Kidney epithelial cell (primary cell): ENCODE results near the gene TBX4. TPM values are rescaled to one million over a fixed set of nuclear protein-coding genes. Genes with fewer than 3 reads are reported as not detected.

Experiments
- DNase-seq: peaks from one replicate; pipeline ENCODE4 v3.0.0-alpha.2; 2010; ENCODE audit warnings: low read depth
- H3K27me3 ChIP-seq: 2 replicates; pipeline ENCODE4 v1.6.0; 2011; ENCODE audit warnings: low read length; ENCODE audit not compliant: control insufficient read depth, insufficient read depth
- H3K36me3 ChIP-seq: 2 replicates; pipeline ENCODE4 v1.5.1; 2011; ENCODE audit warnings: low read length; ENCODE audit not compliant: control insufficient read depth, insufficient read depth
- H3K4me3 ChIP-seq: 2 replicates; pipeline ENCODE4 v1.5.1; 2011; ENCODE audit warnings: low read depth, mild to moderate bottlenecking, control low read depth, low read length
- total RNA-seq: library from RNA; depleted of rRNA; stranded (reverse); fragments of >200 nt; gene quantifications from 2 replicates; pipeline ENCODE4 v1.2.3, GENCODE V29; 2015
- TF ChIP-seq, protein P1 (sequence below): IDR thresholded peaks from 2 replicates; pipeline ENCODE4 v1.5.1; 2011; ENCODE audit warnings: mild to moderate bottlenecking, moderate library complexity, low read length, control low read depth, inconsistent platforms; ENCODE audit not compliant: insufficient read depth, poor library complexity, severe bottlenecking

Gene TBX4
- total RNA-seq, 1 donor from 2014 or later, result not detected

DNA sequence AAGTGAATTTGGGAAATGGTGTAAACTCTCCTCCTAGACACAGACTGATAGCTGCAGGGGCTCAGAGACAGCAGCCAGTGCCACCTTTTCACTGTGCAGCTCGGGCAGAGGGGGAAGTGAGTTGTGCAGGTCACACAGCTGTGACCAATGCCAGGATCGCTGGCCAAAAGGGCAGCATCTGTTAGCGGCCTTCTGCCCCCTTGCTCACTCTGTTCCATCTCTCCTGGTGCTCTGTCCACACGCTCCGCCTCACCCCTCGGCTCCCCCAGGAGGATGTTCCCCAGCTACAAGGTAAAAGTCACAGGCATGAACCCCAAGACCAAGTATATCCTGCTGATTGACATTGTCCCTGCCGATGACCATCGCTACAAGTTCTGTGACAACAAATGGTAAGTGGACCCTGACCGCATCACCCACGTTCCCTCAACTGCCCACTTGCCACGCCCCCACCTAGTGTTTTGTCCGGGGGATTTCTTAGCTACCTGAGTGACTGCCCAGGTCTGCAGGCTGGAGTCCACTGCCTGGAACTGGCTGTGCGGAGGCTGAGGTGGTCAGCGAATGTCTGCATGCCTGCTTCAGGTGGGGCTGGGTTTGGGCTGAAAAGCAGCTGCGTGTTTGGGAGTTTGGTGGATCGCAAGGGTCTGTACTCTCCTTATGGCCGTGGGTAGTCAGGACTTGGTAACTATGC, 13.5 kb downstream of the TBX4 start:
- Histone ChIP-seq H3K36me3 (no peaks in the 10 kb centered on the region), H3K4me3 (no peak overlapping the region), H3K27me3 (peaks cover 51% of the 10 kb centered on the region)
- no peak for DNase-seq
- TF ChIP-seq, protein P1, sequence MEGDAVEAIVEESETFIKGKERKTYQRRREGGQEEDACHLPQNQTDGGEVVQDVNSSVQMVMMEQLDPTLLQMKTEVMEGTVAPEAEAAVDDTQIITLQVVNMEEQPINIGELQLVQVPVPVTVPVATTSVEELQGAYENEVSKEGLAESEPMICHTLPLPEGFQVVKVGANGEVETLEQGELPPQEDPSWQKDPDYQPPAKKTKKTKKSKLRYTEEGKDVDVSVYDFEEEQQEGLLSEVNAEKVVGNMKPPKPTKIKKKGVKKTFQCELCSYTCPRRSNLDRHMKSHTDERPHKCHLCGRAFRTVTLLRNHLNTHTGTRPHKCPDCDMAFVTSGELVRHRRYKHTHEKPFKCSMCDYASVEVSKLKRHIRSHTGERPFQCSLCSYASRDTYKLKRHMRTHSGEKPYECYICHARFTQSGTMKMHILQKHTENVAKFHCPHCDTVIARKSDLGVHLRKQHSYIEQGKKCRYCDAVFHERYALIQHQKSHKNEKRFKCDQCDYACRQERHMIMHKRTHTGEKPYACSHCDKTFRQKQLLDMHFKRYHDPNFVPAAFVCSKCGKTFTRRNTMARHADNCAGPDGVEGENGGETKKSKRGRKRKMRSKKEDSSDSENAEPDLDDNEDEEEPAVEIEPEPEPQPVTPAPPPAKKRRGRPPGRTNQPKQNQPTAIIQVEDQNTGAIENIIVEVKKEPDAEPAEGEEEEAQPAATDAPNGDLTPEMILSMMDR, result no peak

DNA sequence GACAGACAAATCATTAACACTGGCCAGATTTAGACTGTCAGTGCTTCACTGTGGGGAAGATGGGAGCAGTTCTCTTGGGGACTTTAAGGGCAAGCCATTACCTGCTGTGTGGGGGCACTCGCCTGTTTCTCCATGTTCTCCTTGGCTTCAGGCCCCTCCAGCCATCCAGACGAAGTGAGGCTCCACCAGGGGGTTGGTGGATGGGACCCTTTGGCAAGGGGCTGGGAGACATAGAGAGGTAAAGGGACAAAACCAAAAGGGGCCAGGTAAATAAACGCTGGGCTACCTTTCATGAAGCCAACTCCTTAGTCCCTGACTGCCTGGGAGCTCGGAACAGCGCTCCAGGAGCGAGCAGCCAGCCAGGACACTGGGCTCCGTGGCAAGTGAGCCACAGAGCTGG, 14.0 kb downstream of the TBX4 start:
- no peaks in the 10 kb centered on the region for H3K36me3 ChIP-seq
- no peak for DNase-seq
- no peak overlapping the region for H3K4me3 ChIP-seq
- peaks cover 45% of the 10 kb centered on the region for H3K27me3 ChIP-seq
- TF ChIP-seq, protein P1, result no peak

DNA sequence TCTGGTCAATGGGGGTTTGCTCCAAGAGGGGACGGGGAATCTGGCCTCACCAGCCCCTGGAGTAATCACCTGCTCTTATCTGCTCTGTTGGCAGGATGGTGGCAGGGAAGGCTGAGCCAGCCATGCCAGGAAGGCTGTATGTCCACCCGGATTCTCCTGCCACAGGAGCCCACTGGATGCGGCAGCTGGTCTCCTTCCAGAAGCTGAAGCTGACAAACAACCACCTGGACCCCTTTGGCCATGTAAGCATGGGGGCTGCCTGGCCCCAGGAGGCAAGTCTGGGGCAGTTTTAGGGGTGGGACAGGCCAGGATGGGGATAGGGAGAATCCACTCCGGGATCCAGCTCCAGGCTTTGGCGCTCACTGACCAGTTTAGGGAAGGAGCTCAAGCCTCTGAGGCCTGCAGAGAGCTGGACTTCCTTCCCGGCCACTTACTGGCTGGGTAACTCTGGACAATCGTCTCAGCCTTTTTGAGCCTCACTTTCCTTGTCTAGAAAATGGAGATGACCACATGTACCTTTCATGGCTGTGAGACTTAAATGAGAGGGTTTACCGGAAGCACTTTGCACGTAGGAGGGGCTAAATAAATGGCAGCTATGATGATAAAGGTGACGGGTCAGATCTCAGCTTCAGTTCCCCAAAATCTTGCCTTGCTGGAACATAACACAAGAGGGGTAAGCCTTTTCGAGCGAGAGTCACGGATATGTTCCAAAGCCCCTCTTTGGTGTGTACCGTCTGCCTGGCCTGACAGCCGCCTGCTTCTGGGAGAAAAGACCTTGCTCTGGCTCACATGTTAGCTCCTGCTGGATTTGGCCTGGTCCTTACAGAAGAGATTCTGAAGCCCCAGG, 15.4 kb downstream of the TBX4 start:
- TF ChIP-seq, protein P1, result no peak
- H3K36me3 ChIP-seq, result no peaks in the 10 kb centered on the region
- no peak overlapping the region for H3K4me3 ChIP-seq
- H3K27me3 ChIP-seq, result peaks cover 31% of the 10 kb centered on the region
- no peak for DNase-seq

DNA sequence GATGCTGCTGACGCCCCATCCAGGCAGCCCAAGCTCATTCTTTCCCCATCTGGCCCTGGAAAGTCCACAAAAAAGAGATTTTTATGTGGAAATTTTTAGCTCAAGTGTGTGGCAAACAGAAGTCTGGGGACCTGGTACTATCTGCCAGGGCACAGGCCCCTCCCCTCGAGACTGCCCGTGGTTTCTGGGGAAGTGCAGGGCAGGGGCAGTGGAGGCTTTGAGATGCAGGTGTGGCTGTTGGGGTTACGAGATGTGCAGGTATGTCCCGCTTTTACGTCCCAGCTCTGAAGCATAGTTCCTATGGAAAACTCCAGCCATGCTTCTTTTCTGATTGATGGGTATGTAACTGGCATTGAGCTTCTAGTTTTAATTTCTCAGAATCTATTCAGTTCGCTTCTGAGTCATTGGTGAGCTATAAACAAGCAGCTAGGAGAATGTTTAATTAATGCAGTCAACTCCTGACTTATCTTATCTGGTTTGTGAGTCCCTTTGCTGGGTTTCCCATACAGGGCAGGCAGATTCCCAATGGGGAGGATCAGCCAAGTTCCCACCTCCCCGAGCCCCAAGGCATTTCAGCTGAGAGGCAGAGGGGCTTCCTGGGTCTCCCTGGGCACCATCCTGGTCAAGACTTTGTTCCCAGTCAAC, 16.2 kb downstream of the TBX4 start:
- DNase-seq, result no peak
- TF ChIP-seq, protein P1, result no peak
- Histone ChIP-seq H3K4me3 (no peak overlapping the region), H3K36me3 (no peaks in the 10 kb centered on the region), H3K27me3 (peaks cover 24% of the 10 kb centered on the region)

DNA sequence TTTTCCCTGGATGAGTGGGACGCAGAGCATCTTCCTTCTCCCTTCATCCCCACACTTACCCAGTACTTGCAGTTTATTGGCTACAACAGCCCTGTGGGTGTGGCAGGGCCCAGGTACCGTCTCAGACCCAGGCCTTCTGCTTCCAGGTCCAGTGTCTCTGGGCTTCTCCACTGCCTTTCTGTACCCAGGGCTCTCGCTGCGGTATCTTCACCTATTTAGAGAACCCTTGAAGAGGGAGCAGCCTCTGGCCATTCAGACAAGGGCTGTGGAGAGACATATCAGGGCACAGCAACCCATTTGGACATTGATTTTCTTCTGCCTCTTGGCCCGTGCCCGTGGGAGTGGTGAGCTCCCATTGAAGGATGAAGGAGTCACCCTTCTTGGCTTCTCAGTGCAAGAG, 17.3 kb downstream of the TBX4 start:
- TF ChIP-seq, protein P1, result no peak
- H3K4me3 ChIP-seq, result no peak overlapping the region
- no peak for DNase-seq
- H3K36me3 ChIP-seq, result no peaks in the 10 kb centered on the region
- H3K27me3 ChIP-seq, result peaks cover 15% of the 10 kb centered on the region
